ENCODE measurements around the gene FARS2.

- TF ChIP-seq, protein P1, sequence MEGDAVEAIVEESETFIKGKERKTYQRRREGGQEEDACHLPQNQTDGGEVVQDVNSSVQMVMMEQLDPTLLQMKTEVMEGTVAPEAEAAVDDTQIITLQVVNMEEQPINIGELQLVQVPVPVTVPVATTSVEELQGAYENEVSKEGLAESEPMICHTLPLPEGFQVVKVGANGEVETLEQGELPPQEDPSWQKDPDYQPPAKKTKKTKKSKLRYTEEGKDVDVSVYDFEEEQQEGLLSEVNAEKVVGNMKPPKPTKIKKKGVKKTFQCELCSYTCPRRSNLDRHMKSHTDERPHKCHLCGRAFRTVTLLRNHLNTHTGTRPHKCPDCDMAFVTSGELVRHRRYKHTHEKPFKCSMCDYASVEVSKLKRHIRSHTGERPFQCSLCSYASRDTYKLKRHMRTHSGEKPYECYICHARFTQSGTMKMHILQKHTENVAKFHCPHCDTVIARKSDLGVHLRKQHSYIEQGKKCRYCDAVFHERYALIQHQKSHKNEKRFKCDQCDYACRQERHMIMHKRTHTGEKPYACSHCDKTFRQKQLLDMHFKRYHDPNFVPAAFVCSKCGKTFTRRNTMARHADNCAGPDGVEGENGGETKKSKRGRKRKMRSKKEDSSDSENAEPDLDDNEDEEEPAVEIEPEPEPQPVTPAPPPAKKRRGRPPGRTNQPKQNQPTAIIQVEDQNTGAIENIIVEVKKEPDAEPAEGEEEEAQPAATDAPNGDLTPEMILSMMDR (IDR thresholded peaks at IDR 0.05): no peak
- no peak for TF ChIP-seq EZH2 (IDR thresholded peaks at IDR 0.05; ENCODE audit: borderline replicate concordance, insufficient read depth, low read depth, low read length, poor library complexity, severe bottlenecking)
Measured at GRCh38 chr6:5462856-5463255, 201.5 kb downstream of the FARS2 start.
